GM21825 (cell line): ENCODE results near the gene ACSM3.
"Not testable (repeated sequence)": the region's sequence is repeated elsewhere in the genome, so short reads cannot be mapped to it uniquely, and the experiment has no call there.

Experiments
- ATAC-seq: cut with Tn5 transposase; IDR thresholded peaks from one replicate; pipeline ENCODE4 v1.9.1; 2021; ENCODE audit warnings: mild to moderate bottlenecking, moderate library complexity; ENCODE audit not compliant: unreplicated experiment

ACSM3 gene

GRCh38 chr16:20805684-20806167 lies 41.9 kb downstream of the ACSM3 start:
- not testable (repeated sequence) for ATAC-seq

GRCh38 chr16:20806168-20807050 lies 42.6 kb downstream of the ACSM3 start, which contains the start of the genes ERI2 and REXO5:
Gene ERI2 (minus strand): TSS chr16:20806472. CDS start chr16:20806430, 42 bp downstream.
Gene REXO5 (plus strand): TSS chr16:20806527. CDS start chr16:20806954, 427 bp downstream.
- peak; percentile 80 for ATAC-seq

- ATAC-seq, result no peak
Measured at GRCh38 chr16:20807862-20808261, 44.0 kb downstream of the ACSM3 start.

DNA sequence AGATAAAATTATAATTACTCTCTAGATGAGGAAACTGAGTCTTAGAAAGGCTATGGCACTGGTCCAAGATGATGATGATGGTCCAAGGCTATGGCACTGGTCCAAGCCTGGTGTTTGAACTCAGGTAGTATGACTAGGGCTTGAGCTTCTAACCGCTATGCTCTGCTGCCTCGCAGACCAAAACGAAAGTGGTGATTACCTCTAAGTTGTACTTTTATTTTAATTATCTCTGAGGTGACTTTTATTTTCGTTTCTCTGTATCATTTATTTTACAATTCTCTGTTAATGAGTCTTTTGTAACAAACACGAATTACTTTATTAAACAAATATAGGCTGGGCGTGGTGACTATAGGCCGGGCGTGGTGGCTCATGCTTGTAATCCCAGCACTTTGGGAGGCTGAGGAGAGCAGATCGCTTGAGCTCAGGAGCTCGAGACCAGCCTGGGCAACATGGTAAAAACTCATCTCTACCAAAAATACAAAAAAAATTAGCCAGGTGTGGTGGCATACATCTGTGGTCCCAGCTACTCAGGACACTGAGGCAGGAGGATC lies 48.1 kb downstream of the ACSM3 start:
- no peak for ATAC-seq

- ATAC-seq, result no peak
Measured at GRCh38 chr16:20812510-20812909, 48.7 kb downstream of the ACSM3 start.

DNA sequence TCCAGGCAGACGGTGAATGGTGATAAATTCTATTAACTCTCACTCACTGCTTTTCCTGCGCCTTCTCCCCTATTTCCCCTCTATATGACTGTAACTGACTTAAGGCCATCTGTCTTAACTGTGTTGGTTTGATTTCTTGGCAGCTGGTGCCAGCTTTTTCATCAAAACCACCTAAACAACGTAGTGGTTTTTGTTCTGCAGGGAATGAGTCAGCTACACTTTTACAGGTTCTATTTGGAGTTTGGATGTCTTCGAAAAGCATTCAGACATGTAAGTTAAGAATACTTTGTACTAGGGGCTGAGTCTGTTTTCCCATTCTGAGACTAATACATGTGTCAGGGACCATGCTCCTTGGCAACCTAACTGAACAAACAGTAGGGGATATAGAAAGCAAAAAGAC lies 51.0 kb downstream of the ACSM3 start:
- ATAC-seq, result no peak

- ATAC-seq, result no peak
Measured at GRCh38 chr16:20818929-20819585, 55.2 kb downstream of the ACSM3 start.

DNA sequence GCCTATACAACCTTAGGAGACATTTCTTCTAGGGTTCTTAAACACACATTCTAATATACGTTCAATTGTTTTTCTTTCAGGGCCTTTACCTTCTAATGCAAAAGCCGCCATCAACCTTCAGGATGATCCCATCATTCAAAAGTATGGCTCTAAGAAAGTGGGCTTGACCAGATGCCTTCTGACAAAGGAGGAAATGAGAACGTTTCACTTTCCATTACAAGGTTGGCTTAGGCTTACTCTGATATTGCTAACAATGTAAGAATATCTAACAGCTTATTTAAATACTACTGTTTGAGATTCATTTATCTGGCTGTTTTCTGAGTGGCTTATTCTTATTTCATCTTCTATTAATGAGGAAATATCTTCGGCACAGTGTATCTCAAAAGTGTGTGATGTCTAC lies 57.9 kb downstream of the ACSM3 start:
- ATAC-seq, result no peak

DNA sequence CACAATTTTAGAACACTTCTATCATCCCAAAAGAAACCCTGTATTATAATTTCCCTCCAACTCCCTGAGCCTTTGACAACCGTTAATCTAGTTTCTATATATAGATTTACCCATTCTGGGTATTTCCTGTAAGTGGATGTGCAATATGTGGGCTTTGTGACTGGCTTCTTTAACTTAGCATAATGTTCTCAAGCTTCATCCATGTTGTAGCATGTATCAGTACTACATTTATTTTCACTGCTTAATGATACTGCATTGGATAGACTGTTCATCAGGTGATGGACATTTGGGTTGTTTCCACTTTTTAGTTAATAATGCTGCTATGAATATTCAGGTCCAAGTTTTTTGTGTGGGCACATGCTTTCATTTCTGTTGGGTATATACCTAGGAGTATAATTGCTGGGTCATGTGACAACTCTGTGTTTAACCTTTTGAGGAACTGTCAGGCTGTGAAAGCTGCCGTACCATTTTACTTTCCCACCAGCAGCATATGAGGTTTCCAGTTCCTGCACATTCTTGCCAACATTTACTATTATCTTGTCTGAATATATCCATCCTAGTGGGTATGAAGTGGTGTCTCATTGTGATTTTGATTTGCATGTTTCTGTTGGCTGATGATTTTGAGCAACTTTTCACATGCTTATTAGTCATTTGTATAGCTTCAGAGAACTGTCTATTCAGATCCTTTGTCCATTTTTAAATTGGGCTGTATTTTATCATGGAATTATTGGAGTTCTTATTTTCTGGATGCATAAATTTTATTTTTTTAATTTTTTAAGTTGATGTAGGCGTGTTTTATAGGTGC lies 58.9 kb downstream of the ACSM3 start:
- ATAC-seq, result no peak

GRCh38 chr16:20826039-20826566 lies 62.3 kb downstream of the ACSM3 start:
- no peak for ATAC-seq

DNA sequence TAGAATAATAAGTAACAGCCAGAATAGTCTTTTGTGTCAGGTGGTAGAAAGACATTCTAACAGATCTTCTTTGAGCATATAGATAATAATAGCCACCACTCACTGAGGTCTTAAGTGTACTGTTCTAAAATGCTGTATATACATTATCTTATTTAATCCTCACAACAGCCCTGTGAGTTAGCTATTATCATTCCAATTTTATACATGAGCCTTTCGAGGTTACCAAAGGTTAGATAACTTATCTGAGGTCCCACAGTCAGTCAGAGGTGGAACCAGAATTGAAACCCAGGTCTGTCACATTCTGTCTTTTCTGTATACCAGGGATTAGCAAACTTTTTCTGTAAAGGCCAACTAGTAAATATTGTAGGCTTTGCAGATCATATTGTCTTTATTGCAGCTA lies 65.7 kb downstream of the ACSM3 start:
- ATAC-seq, result no peak

- ATAC-seq, result no peak
Measured at GRCh38 chr16:20830372-20830771, 66.6 kb downstream of the ACSM3 start.

GRCh38 chr16:20833086-20833485 lies 69.3 kb downstream of the ACSM3 start:
- no peak for ATAC-seq

- ATAC-seq, result no peak
Measured at GRCh38 chr16:20838240-20838639, 74.4 kb downstream of the ACSM3 start.

DNA sequence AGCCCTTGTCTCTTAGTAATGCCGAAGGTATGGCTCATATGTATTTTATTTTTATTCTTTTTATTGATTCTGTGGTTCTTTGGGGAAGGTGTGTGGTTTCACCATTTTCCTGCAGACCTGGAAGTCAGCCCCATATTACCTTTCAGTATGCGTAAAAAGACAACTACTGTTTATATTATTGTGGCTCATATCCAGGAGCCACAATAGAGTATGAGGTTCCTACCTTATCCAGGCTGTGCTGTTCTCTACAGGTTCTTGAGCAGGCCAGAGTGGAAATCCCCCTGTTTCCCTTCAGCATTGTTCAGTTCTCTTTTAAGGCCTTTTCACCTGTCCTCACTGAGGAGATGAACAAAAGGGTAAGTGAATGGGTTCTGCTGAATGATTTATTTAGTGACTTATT lies 75.7 kb downstream of the ACSM3 start:
- no peak for ATAC-seq

- no peak for ATAC-seq
Measured at GRCh38 chr16:20844054-20844453, 80.2 kb downstream of the ACSM3 start.

- ATAC-seq, result no peak
Measured at GRCh38 chr16:20844588-20844987, 80.8 kb downstream of the ACSM3 start.

DNA sequence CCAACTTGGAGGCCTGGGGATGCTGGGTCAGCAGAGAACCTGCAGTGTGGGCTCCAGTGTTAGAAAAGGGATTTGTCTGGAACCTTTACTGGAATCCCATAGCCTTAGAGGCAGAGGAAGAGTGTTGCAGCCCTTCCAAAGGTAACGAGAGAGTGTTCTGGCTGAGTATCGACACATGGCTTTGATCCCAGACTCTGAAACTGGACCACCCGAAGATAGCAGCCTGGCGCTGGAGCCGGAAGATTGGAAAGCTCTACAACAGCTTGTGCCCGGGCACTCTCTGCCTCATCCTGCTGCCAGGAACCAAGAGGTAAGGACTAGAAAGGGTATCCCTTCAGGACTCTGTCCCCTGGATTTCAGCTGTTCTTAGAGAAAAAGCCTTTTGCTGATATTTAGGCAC lies 82.2 kb downstream of the ACSM3 start:
- no peak for ATAC-seq

GRCh38 chr16:20846551-20846950 lies 82.7 kb downstream of the ACSM3 start:
- no peak for ATAC-seq
